GM19025 (cell line): ENCODE measurements around the gene PTGFR.

Experiments
- ATAC-seq: cut with Tn5 transposase; IDR thresholded peaks from one replicate; pipeline ENCODE4 v1.9.1; 2021; ENCODE audit warnings: mild to moderate bottlenecking, low read depth, moderate library complexity; ENCODE audit not compliant: unreplicated experiment

PTGFR gene

GRCh38 chr1:78490861-78491450, at the start of gene PTGFR:
Gene PTGFR (plus strand): TSS chr1:78490974. CDS start chr1:78492744, 1,770 bp downstream.
- no peak for ATAC-seq

GRCh38 chr1:78441921-78442320, 48.9 kb upstream of the PTGFR start:
- ATAC-seq: no peak

- no peak for ATAC-seq
Measured at GRCh38 chr1:78447086-78447485, 43.7 kb upstream of the PTGFR start.

- no peak for ATAC-seq
Measured at GRCh38 chr1:78464449-78464891, 26.3 kb upstream of the PTGFR start.

GRCh38 chr1:78465143-78465542, 25.6 kb upstream of the PTGFR start:
- ATAC-seq: no peak

- ATAC-seq: no peak
Measured at GRCh38 chr1:78468521-78468920, 22.3 kb upstream of the PTGFR start.

GRCh38 chr1:78469576-78469975, 21.2 kb upstream of the PTGFR start:
- no peak for ATAC-seq

- ATAC-seq: no peak
Measured at GRCh38 chr1:78471890-78472620, 18.7 kb upstream of the PTGFR start.

GRCh38 chr1:78472851-78473496, 17.8 kb upstream of the PTGFR start:
- no peak for ATAC-seq

- ATAC-seq: no peak
Measured at GRCh38 chr1:78474092-78474491, 16.7 kb upstream of the PTGFR start.

- ATAC-seq: no peak
Measured at GRCh38 chr1:78475888-78476610, 14.7 kb upstream of the PTGFR start.

GRCh38 chr1:78483903-78484302, 6.9 kb upstream of the PTGFR start:
- no peak for ATAC-seq

GRCh38 chr1:78491451-78492071, 787 bp downstream of the PTGFR start:
- no peak for ATAC-seq

GRCh38 chr1:78492386-78492950, 1.7 kb downstream of the PTGFR start:
- no peak for ATAC-seq

- ATAC-seq: no peak
Measured at GRCh38 chr1:78493451-78493850, 2.7 kb downstream of the PTGFR start.

GRCh38 chr1:78497201-78497600, 6.4 kb downstream of the PTGFR start:
- ATAC-seq: no peak

GRCh38 chr1:78500529-78500928, 9.8 kb downstream of the PTGFR start:
- no peak for ATAC-seq

GRCh38 chr1:78501203-78501602, 10.4 kb downstream of the PTGFR start:
- ATAC-seq: no peak

GRCh38 chr1:78511334-78511733, 20.6 kb downstream of the PTGFR start:
- no peak for ATAC-seq

- no peak for ATAC-seq
Measured at GRCh38 chr1:78516716-78517115, 25.9 kb downstream of the PTGFR start.
